ENCODE results near the gene SUN2. TPM values are rescaled to one million over a fixed set of nuclear protein-coding genes. Genes with fewer than 3 reads are reported as not detected.

SUN2 gene
- total RNA-seq, 1 experiment from 2014 or later: 45.1 TPM

DNA sequence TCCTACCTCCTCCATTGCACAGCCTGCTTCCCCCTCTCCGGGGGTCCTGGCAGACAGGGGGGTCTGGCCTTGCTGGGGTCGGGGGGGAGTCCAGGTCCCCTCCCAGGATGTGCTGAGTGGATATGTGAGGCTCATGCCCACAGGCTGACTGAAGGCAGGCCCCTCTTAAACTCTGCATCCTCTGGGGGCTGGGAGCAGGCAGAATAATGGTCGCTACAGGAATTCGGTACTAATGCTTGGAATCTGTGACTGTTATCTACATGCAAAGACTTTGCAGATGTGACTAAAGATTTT is 1.6 kb upstream of the SUN2 start:
- ATAC-seq (no peak), DNase-seq (ENCODE audit: low read depth, low spot score) (no peak)
- no TSS peak for BruUV-seq (replicated peaks)
- Histone ChIP-seq H3K27me3 (ENCODE audit: control insufficient read depth, insufficient read depth, low read length) (no peaks in the 10 kb centered on the region), H3K9me3 (ENCODE audit: control insufficient read depth, insufficient read depth, low read depth, low read length) (no peaks in the 10 kb centered on the region), H3K27ac (ENCODE audit: low read length) (no peak overlapping the region), H3K36me3 (ENCODE audit: control insufficient read depth, insufficient read depth, low read length) (no peaks in the 10 kb centered on the region), H3K4me1 (ENCODE audit: control insufficient read depth, insufficient read depth, low read length) (peaks cover 9% of the 10 kb centered on the region; the same call in 1 of the 2 replicates), H3K4me3 (ENCODE audit: low read depth in 2 of 2, low read length in 2 of 2) (no peak overlapping the region)
- ChIA-PET CTCF (interaction anchor here (0.9 kb wide), 1 partner anchor 12 kb away, joined by 5 read pairs; no protein-coding TSS in a partner anchor), POLR2A (no interaction called here)
- intact Hi-C loops (cut with micrococcal nuclease; ENCODE audit: unreplicated experiment): no loop called here
- TF ChIP-seq, protein P1, sequence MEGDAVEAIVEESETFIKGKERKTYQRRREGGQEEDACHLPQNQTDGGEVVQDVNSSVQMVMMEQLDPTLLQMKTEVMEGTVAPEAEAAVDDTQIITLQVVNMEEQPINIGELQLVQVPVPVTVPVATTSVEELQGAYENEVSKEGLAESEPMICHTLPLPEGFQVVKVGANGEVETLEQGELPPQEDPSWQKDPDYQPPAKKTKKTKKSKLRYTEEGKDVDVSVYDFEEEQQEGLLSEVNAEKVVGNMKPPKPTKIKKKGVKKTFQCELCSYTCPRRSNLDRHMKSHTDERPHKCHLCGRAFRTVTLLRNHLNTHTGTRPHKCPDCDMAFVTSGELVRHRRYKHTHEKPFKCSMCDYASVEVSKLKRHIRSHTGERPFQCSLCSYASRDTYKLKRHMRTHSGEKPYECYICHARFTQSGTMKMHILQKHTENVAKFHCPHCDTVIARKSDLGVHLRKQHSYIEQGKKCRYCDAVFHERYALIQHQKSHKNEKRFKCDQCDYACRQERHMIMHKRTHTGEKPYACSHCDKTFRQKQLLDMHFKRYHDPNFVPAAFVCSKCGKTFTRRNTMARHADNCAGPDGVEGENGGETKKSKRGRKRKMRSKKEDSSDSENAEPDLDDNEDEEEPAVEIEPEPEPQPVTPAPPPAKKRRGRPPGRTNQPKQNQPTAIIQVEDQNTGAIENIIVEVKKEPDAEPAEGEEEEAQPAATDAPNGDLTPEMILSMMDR (IDR thresholded peaks at IDR 0.05): no peak
- no peak for TF ChIP-seq TCF7L2 (IDR thresholded peaks at IDR 0.05; ENCODE audit: low read depth, low read length)
- TF ChIP-seq, protein P2, sequence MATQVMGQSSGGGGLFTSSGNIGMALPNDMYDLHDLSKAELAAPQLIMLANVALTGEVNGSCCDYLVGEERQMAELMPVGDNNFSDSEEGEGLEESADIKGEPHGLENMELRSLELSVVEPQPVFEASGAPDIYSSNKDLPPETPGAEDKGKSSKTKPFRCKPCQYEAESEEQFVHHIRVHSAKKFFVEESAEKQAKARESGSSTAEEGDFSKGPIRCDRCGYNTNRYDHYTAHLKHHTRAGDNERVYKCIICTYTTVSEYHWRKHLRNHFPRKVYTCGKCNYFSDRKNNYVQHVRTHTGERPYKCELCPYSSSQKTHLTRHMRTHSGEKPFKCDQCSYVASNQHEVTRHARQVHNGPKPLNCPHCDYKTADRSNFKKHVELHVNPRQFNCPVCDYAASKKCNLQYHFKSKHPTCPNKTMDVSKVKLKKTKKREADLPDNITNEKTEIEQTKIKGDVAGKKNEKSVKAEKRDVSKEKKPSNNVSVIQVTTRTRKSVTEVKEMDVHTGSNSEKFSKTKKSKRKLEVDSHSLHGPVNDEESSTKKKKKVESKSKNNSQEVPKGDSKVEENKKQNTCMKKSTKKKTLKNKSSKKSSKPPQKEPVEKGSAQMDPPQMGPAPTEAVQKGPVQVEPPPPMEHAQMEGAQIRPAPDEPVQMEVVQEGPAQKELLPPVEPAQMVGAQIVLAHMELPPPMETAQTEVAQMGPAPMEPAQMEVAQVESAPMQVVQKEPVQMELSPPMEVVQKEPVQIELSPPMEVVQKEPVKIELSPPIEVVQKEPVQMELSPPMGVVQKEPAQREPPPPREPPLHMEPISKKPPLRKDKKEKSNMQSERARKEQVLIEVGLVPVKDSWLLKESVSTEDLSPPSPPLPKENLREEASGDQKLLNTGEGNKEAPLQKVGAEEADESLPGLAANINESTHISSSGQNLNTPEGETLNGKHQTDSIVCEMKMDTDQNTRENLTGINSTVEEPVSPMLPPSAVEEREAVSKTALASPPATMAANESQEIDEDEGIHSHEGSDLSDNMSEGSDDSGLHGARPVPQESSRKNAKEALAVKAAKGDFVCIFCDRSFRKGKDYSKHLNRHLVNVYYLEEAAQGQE (IDR thresholded peaks at IDR 0.05; ENCODE audit: insufficient read depth in 1 of 2, low read depth in 2 of 2, low read length in 1 of 2): no peak
- TF ChIP-seq SIN3A (IDR thresholded peaks at IDR 0.05; ENCODE audit: borderline replicate concordance, insufficient read depth, low read depth, low read length): no peak
- no peak for TF ChIP-seq POLR2AphosphoS5 (IDR thresholded peaks at IDR 0.05; ENCODE audit: low read depth, low read length)
- in situ Hi-C loops (cut with HindIII; ENCODE audit: low pct_unique_long_range_greater_than_20kb, low sequenced_read_pairs): no loop called here

DNA sequence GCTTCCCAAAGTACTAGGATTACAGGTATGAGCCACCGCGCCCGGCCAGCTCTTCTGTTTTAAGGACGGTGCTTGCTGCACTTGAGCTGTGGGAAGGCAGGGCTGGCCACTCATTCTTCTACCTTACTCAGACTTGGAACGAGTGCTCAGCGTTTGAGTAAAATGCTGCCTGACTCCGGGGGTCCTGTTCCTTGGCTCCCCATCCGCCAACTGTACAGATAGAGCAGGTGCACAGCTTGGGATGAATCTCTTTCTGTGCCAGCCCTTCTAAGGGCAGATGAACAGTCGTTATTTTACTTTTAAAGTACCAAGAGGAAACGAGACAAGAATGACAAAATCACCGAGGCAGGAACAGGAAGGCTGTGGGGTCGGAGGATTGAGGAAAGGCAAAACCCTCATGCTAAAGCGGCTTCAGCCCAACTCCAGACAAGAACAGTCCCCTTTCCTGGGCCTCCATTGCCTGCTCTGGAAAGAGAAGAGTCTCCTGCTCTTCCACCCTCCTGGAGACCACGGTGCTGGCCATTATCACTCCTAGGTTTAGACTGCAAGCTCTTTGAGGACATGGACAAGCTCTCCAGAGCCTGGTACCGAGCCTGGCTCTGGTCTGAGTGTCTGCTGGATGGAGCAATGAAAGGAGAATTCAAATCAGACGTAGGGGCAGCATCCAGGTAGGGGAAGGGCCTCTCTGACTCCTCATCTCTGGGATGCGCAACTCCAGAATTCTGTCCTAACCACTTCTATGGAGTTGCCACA is 1.1 kb upstream of the SUN2 start:
- ATAC-seq (no peak), DNase-seq (ENCODE audit: low read depth, low spot score) (no peak)
- POLR2A ChIA-PET: no interaction called here
- no peaks in the 10 kb centered on the region for H3K36me3 ChIP-seq (ENCODE audit: control insufficient read depth, insufficient read depth, low read length)
- in situ Hi-C loops (cut with HindIII; ENCODE audit: low pct_unique_long_range_greater_than_20kb, low sequenced_read_pairs): no loop called here
- TF ChIP-seq, protein P1 (IDR thresholded peaks at IDR 0.05): no peak
- TF ChIP-seq POLR2AphosphoS5 (IDR thresholded peaks at IDR 0.05; ENCODE audit: low read depth, low read length): no peak
- TF ChIP-seq SIN3A (IDR thresholded peaks at IDR 0.05; ENCODE audit: borderline replicate concordance, insufficient read depth, low read depth, low read length): no peak
- no peak for TF ChIP-seq TCF7L2 (IDR thresholded peaks at IDR 0.05; ENCODE audit: low read depth, low read length)
- TF ChIP-seq, protein P2 (IDR thresholded peaks at IDR 0.05; ENCODE audit: insufficient read depth in 1 of 2, low read depth in 2 of 2, low read length in 1 of 2): no peak
- H3K4me3 ChIP-seq (ENCODE audit: low read depth in 2 of 2, low read length in 2 of 2): peak overlapping the region; percentile 61 to 69
- peak overlapping the region; percentile 82 for H3K27ac ChIP-seq (ENCODE audit: low read length)
- CTCF ChIA-PET: no interaction called here
- BruUV-seq (replicated peaks): TSS peak; percentile 88
- H3K27me3 ChIP-seq (ENCODE audit: control insufficient read depth, insufficient read depth, low read length): no peaks in the 10 kb centered on the region
- H3K9me3 ChIP-seq (ENCODE audit: control insufficient read depth, insufficient read depth, low read depth, low read length): no peaks in the 10 kb centered on the region
- intact Hi-C loops (cut with micrococcal nuclease; ENCODE audit: unreplicated experiment): no loop called here
- peaks cover 9% of the 10 kb centered on the region; the same call in 1 of the 2 replicates for H3K4me1 ChIP-seq (ENCODE audit: control insufficient read depth, insufficient read depth, low read length)
